WTC11 (cell line): ENCODE measurements around the gene GCAT. TPM values are rescaled to one million over a fixed set of nuclear protein-coding genes. Genes with fewer than 3 reads are reported as not detected.

ENCODE experiments used
- ATAC-seq: fragments of 200-7000 bp; cut with Tn5 transposase; 2 replicates; pipeline ENCODE4 v1.10.0; 2021; ENCODE audit warnings: mild to moderate bottlenecking, moderate library complexity
- CTCF ChIA-PET: fragments of 300-600 bp; sonication (Branson Sonifier 250); formaldehyde crosslinking; loops from one replicate; lab custom pipeline; 2021; ENCODE audit warnings: antibody characterized with exemption; lab: Charles Lee
- POLR2A ChIA-PET: fragments of 350-600 bp; sonication (Branson Sonifier 250); formaldehyde crosslinking; loops from one replicate; lab custom pipeline; 2021; ENCODE audit warnings: antibody characterized with exemption; lab: Charles Lee
- DNase-seq: peaks from one replicate; pipeline ENCODE4 v3.0.0; 2021; ENCODE audit warnings: low spot score
- H3K27ac Mint-ChIP-seq: 2 replicates; pipeline ENCODE4 v1.8.0; 2021; ENCODE audit warnings: mixed read lengths
- H3K27me3 Mint-ChIP-seq: 2 replicates; pipeline ENCODE4 v1.8.0; 2021; ENCODE audit warnings: low read depth, mild to moderate bottlenecking, moderate library complexity, mixed read lengths
- H3K36me3 Mint-ChIP-seq: 2 replicates; pipeline ENCODE4 v1.8.0; 2021; ENCODE audit warnings: mixed read lengths
- H3K4me1 Mint-ChIP-seq: 2 replicates; pipeline ENCODE4 v1.8.0; 2022; ENCODE audit warnings: mixed read lengths
- H3K4me3 Mint-ChIP-seq: 2 replicates; pipeline ENCODE4 v1.8.0; 2021; ENCODE audit warnings: mild to moderate bottlenecking, moderate library complexity, mixed read lengths
- H3K9me3 Mint-ChIP-seq: 2 replicates; pipeline ENCODE4 v1.8.0; 2021; ENCODE audit warnings: mixed read lengths
- EMX1 ChIP-seq: fragments of 250-450 bp; sonication (Bioruptor Pico); IDR thresholded peaks from 2 replicates; pipeline ENCODE4 v1.8.0; 2021; ENCODE audit warnings: mild to moderate bottlenecking
- GABPB1 ChIP-seq: sonication (generic); formaldehyde crosslinking; IDR thresholded peaks from 2 replicates; pipeline ENCODE4 v1.8.1; 2023; ENCODE audit warnings: mild to moderate bottlenecking, missing genetic modification reagents
- GTF2I ChIP-seq: fragments of 250-450 bp; sonication (Bioruptor Pico); conservative IDR thresholded peaks from 2 replicates; pipeline ENCODE4 v1.4.0; 2021; ENCODE audit warnings: mild to moderate bottlenecking
- JAZF1 ChIP-seq: fragments of 250-450 bp; sonication (Bioruptor Pico); IDR thresholded peaks from 2 replicates; pipeline ENCODE4 v1.9.0; 2021; ENCODE audit warnings: moderate library complexity, mild to moderate bottlenecking, inconsistent platforms
- MAX ChIP-seq: sonication (generic); formaldehyde crosslinking; IDR thresholded peaks from 2 replicates; pipeline ENCODE4 v1.8.0; 2022; ENCODE audit warnings: mild to moderate bottlenecking, missing genetic modification reagents
- NR1H2 ChIP-seq: sonication (generic); formaldehyde crosslinking; IDR thresholded peaks from 2 replicates; pipeline ENCODE4 v1.9.0; 2021; ENCODE audit warnings: mild to moderate bottlenecking, moderate library complexity, missing genetic modification reagents
- NR2C2 ChIP-seq: sonication (generic); formaldehyde crosslinking; IDR thresholded peaks from 2 replicates; pipeline ENCODE4 v1.8.0; 2022; ENCODE audit warnings: mild to moderate bottlenecking, missing genetic modification reagents
- NR3C1 ChIP-seq: sonication (generic); formaldehyde crosslinking; conservative IDR thresholded peaks from 2 replicates; pipeline ENCODE4 v1.8.1; 2023; ENCODE audit warnings: low read depth, mild to moderate bottlenecking, missing genetic modification reagents
- PRRX2 ChIP-seq: fragments of 250-450 bp; sonication (Bioruptor Pico); IDR thresholded peaks from 2 replicates; pipeline ENCODE4 v1.8.0; 2021; ENCODE audit warnings: mild to moderate bottlenecking
- SMAD4 ChIP-seq: sonication (generic); formaldehyde crosslinking; IDR thresholded peaks from 2 replicates; pipeline ENCODE4 v1.8.0; 2022; ENCODE audit warnings: mild to moderate bottlenecking, missing genetic modification reagents
- SP1 ChIP-seq: sonication (generic); formaldehyde crosslinking; conservative IDR thresholded peaks from 2 replicates; pipeline ENCODE4 v1.8.1; 2022; ENCODE audit warnings: missing genetic modification reagents
- ZBTB21 ChIP-seq: sonication (generic); formaldehyde crosslinking; IDR thresholded peaks from 2 replicates; pipeline ENCODE4 v1.8.1; 2023; ENCODE audit warnings: mild to moderate bottlenecking, missing genetic modification reagents, borderline replicate concordance
- ZNF219 ChIP-seq: sonication (generic); formaldehyde crosslinking; IDR thresholded peaks from 2 replicates; pipeline ENCODE4 v1.8.0; 2023; ENCODE audit warnings: missing genetic modification reagents, mild to moderate bottlenecking, borderline replicate concordance
- ZNF263 ChIP-seq: sonication (generic); formaldehyde crosslinking; IDR thresholded peaks from 2 replicates; pipeline ENCODE4 v1.8.1; 2022; ENCODE audit warnings: low read depth, mild to moderate bottlenecking, moderate library complexity, missing genetic modification reagents
- total RNA-seq: library from RNA; stranded (reverse); gene quantifications from 3 replicates; pipeline ENCODE4 v1.2.3, GENCODE V29; 2021
- TF ChIP-seq, protein P1 (sequence below): sonication (generic); formaldehyde crosslinking; IDR thresholded peaks from 2 replicates; pipeline ENCODE4 v1.8.1; 2022; ENCODE audit warnings: low read depth, missing genetic modification reagents, borderline replicate concordance

Gene GCAT
- total RNA-seq, 1 experiment from 2014 or later = 33.0 TPM

DNA sequence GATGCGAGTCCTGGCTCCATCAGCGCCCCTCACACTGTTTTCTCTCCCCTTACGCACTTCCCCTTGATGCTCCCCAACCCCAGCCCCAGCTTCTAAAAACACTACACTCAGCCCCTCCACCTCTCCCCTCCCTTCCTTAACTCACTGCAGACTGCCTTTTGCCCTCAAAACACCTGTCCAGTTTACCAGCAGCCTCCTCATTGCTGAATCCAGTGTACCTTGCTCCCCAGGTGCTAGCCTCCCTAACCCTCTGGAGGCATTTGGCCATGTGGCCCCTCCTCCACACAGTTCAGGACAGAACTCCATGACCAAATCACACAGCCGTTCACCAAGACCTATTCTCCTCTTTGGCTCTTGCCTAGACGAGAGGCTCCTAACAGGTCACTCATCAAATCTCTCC, 12.6 kb downstream of the GCAT start:
- Mint-ChIP-seq H3K4me3 (no peak overlapping the region), H3K27me3 (peaks cover 55% of the 10 kb centered on the region), H3K36me3 (peaks cover 2% of the 10 kb centered on the region; the same call in 1 of the 2 replicates)
- CTCF ChIA-PET = interaction anchor here (5.1 kb wide), 1 partner anchor 43 kb away, joined by 109 read pairs; no protein-coding TSS in a partner anchor
- TF ChIP-seq NR1H2 (CRISPR knock-in tag) = no peak
- no peak for TF ChIP-seq SMAD4 (CRISPR knock-in tag)
- TF ChIP-seq, protein P1, sequence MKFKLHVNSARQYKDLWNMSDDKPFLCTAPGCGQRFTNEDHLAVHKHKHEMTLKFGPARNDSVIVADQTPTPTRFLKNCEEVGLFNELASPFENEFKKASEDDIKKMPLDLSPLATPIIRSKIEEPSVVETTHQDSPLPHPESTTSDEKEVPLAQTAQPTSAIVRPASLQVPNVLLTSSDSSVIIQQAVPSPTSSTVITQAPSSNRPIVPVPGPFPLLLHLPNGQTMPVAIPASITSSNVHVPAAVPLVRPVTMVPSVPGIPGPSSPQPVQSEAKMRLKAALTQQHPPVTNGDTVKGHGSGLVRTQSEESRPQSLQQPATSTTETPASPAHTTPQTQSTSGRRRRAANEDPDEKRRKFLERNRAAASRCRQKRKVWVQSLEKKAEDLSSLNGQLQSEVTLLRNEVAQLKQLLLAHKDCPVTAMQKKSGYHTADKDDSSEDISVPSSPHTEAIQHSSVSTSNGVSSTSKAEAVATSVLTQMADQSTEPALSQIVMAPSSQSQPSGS (CRISPR knock-in tag) = no peak
- TF ChIP-seq, all 79 proteins: peak for 0
- ATAC-seq (no peak), DNase-seq (no peak)
- Mint-ChIP-seq H3K27ac (no peak overlapping the region), H3K4me1 (peaks cover 37% of the 10 kb centered on the region), H3K9me3 (no peaks in the 10 kb centered on the region)
- POLR2A ChIA-PET = interaction anchor here (0.6 to 0.7 kb wide), 2 partner anchors 13 to 123 kb away, joined by 3 to 4 read pairs; no protein-coding TSS in a partner anchor

- TF ChIP-seq PRRX2 (CRISPR knock-in tag) (no peak), NR3C1 (CRISPR knock-in tag) (peak; percentile 75; the same call in 1 of the 2 replicates), MAX (0 out of 2 replicates have a peak, but pooled peaks have one; percentile 22), SP1 (CRISPR knock-in tag) (0 out of 2 replicates have a peak, but pooled peaks have one; percentile 31)
- ATAC-seq = peak; percentile 2
Observed at GRCh38 chr22:37822079-37822833, 14.5 kb downstream of the GCAT start.

GRCh38 chr22:37823134-37823985, 15.6 kb downstream of the GCAT start, which contains the start of gene GALR3:
TSS of gene GALR3 (plus strand) at chr22:37823382. CDS start at chr22:37823407, 25 bp downstream.
- ATAC-seq (no peak), DNase-seq (no peak)
- TF ChIP-seq GABPB1 (CRISPR knock-in tag) (no peak), ZNF263 (CRISPR knock-in tag) (no peak), EMX1 (CRISPR knock-in tag) (no peak), NR1H2 (CRISPR knock-in tag) (no peak), ZNF219 (CRISPR knock-in tag) (no peak), ZBTB21 (CRISPR knock-in tag) (no peak), NR2C2 (no peak), GTF2I (CRISPR knock-in tag) (no peak), JAZF1 (CRISPR knock-in tag) (no peak)
- CTCF ChIA-PET = interaction anchor here (0.6 to 2.6 kb wide), 8 partner anchors 15 to 180 kb away, joined by 3 to 21 read pairs (median 6); partner anchors contain the start of genes ANKRD54 and GCAT
- Mint-ChIP-seq H3K36me3 (no peaks in the 10 kb centered on the region), H3K27me3 (peaks cover 64% of the 10 kb centered on the region), H3K9me3 (no peaks in the 10 kb centered on the region), H3K27ac (no peak within 1 kb of the TSS), H3K4me3 (peak within 1 kb of the TSS; percentile 58), H3K4me1 (peaks cover 35% of the 10 kb centered on the region)
- POLR2A ChIA-PET = interaction anchor here (2.0 kb wide), 1 partner anchor 18 kb away, joined by 4 read pairs; a partner anchor contains a TSS

More at GRCh38 chr22:37822079-37822833, 14.5 kb downstream of the GCAT start:
- CTCF ChIA-PET = interaction anchor here (0.7 to 2.3 kb wide), 5 partner anchors 21 to 469 kb away, joined by 3 to 11 read pairs (median 5); partner anchors contain the start of gene ANKRD54
- peaks cover 2% of the 10 kb centered on the region; the same call in 1 of the 2 replicates for H3K36me3 Mint-ChIP-seq
- DNase-seq = peak; percentile 43
- H3K27me3 Mint-ChIP-seq = peaks cover 64% of the 10 kb centered on the region
- H3K27ac Mint-ChIP-seq = peak overlapping the region; percentile 33
- peak overlapping the region; percentile 24; the same call in 1 of the 2 replicates for H3K4me3 Mint-ChIP-seq
- no peaks in the 10 kb centered on the region for H3K9me3 Mint-ChIP-seq
- H3K4me1 Mint-ChIP-seq = peaks cover 37% of the 10 kb centered on the region
- POLR2A ChIA-PET = no interaction called here
